ENCODE results near the gene SMAD3. TPM values are rescaled to one million over a fixed set of nuclear protein-coding genes. Genes with fewer than 3 reads are reported as not detected.

Gene SMAD3
- total and polyA plus RNA-seq, 10 of the 15 experiments (the other 5 are each of a cell fraction or from before 2014, with no cell fraction given): 5.6 to 43.2 (median 16.0) TPM

DNA sequence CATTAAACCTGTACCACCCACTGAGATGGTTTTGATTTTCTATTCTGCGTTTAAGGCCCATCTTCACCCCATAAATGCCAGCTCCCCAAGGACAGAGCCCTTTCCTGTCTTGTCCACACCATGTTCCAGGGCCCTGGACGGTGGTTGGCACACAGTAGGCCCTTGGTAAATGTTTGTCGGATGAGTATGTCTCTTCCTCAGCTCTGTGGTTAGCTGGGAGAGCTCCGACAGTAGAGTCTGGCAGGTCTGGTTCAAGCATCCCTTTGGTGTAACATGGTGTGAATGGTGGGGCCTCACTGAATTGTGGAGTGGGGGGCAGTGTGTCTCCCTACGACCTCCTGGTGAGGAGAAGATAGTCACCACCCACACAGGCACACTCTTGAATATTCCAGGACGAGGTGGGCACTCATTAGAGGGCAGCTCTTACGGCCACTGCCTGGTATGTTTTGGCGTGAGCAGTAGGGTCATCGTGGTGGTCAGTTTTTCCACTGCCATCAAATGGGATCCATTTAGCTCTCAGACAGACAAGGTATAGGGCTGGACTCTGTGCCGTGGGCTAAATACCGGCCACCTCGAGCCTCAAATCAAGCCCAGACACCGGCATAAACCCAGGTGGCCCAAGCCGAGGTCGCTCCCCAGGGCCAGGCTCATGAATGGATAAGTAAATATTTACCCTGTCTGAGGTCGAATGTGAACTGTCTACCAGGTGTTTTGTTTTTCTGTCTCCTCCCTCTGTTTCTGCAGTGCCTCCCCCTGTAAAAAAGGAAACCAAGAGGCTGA, 61.3 kb downstream of the SMAD3 start (continued):
- TF ChIP-seq ZZZ3 (IDR thresholded peaks at IDR 0.05; ENCODE audit: control insufficient read depth, insufficient read length, low read depth): no peak

DNA sequence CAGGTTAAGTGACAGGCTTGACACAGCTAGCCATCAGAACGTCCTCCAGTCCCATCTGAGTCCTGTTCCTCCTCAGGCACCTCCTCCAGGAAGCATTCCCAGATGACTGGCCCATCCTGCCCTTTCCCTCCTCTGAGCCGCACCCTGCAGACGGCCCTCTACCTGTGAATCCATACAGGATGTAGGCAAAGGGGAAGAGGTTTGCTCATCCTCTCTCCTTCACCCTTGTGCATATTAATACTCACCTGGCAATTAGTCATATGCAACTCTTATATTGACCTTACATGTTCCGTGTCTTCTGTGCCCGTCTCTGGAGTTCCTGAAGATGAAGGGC, 61.9 kb downstream of the SMAD3 start:
- Histone ChIP-seq H3K27me3 (replicated peaks in 1 of 2; ENCODE audit: control insufficient read depth in 2 of 2, insufficient read depth in 2 of 2, low read length in 1 of 2) (no peaks in the 10 kb centered on the region), H3K4me3 (no peak overlapping the region), H2AFZ (ENCODE audit: control insufficient read depth, low read depth, low read length) (no peak overlapping the region), H3K27ac (ENCODE audit: control insufficient read depth, insufficient read depth) (no peak overlapping the region), H3K4me2 (ENCODE audit: control insufficient read depth, insufficient read depth) (no peak overlapping the region), H3K9me3 (replicated peaks; ENCODE audit: control insufficient read depth, insufficient read depth, low read length) (no peaks in the 10 kb centered on the region), H3K36me3 (ENCODE audit: control insufficient read depth in 2 of 2, insufficient read depth in 2 of 2, low read length in 1 of 2) (peaks cover 2 to 9% of the 10 kb centered on the region in 2 experiments; a peak in 3 of 4 replicates), H4K20me1 (ENCODE audit: control insufficient read depth, insufficient read depth) (peaks cover 9% of the 10 kb centered on the region; the same call in 1 of the 2 replicates), H3K9ac (ENCODE audit: control insufficient read depth, insufficient read depth, low read length) (no peak overlapping the region), H3K79me2 (ENCODE audit: control insufficient read depth, insufficient read depth, low read length) (peaks cover 48% of the 10 kb centered on the region), H3K4me1 (ENCODE audit: control insufficient read depth, insufficient read depth, low read length) (peaks cover 27% of the 10 kb centered on the region)
- FAIRE-seq (no peak), ATAC-seq (no peak), DNase-seq (ENCODE audit: low read depth, low spot score) (no peak)
- intact Hi-C loops (cut with micrococcal nuclease; ENCODE audit: unreplicated experiment): no loop called here
- in situ Hi-C loops (cut with MboI): no loop called here
- ChIA-PET SMC1A (ENCODE audit: uncharacterized antibody, unreplicated experiment) (interaction anchor here (1.0 to 1.3 kb wide), 3 partner anchors 21 to 51 kb away, joined by 3 read pairs; no protein-coding TSS in a partner anchor), POLR2A (no interaction called here), CTCF (no interaction called here), RAD21 (ENCODE audit: unreplicated experiment) (no interaction called here)
- BruUV-seq (replicated peaks): no TSS peak
- WGBS (ENCODE audit: insufficient coverage, insufficient replicate concordance, low lambda C conversion rate, missing lambda C conversion rate): 87% methylated on average over 5 of the region's 5 CpGs
- TF ChIP-seq RAD21 (IDR thresholded peaks at IDR 0.05; ENCODE audit: insufficient read depth, low read depth, low read length) (no peak), STAT1 (conservative IDR thresholded peaks at IDR 0.05) (no peak), RB1 (IDR thresholded peaks at IDR 0.05; ENCODE audit: borderline replicate concordance) (no peak), FOS (IDR thresholded peaks at IDR 0.05; ENCODE audit: borderline replicate concordance, extremely low read depth, insufficient read length) (no peak), CBX3 (IDR thresholded peaks at IDR 0.05; ENCODE audit: borderline replicate concordance, low read depth) (no peak), MTA2 (IDR thresholded peaks at IDR 0.05; ENCODE audit: low read depth) (no peak), MTA3 (IDR thresholded peaks at IDR 0.05; ENCODE audit: borderline replicate concordance, low read length) (no peak)
- TF ChIP-seq, protein P1, sequence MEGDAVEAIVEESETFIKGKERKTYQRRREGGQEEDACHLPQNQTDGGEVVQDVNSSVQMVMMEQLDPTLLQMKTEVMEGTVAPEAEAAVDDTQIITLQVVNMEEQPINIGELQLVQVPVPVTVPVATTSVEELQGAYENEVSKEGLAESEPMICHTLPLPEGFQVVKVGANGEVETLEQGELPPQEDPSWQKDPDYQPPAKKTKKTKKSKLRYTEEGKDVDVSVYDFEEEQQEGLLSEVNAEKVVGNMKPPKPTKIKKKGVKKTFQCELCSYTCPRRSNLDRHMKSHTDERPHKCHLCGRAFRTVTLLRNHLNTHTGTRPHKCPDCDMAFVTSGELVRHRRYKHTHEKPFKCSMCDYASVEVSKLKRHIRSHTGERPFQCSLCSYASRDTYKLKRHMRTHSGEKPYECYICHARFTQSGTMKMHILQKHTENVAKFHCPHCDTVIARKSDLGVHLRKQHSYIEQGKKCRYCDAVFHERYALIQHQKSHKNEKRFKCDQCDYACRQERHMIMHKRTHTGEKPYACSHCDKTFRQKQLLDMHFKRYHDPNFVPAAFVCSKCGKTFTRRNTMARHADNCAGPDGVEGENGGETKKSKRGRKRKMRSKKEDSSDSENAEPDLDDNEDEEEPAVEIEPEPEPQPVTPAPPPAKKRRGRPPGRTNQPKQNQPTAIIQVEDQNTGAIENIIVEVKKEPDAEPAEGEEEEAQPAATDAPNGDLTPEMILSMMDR (IDR thresholded peaks at IDR 0.05 in 2 of 3, conservative IDR thresholded peaks at IDR 0.05 in 1 of 3; ENCODE audit: control insufficient read depth in 2 of 3, extremely low read depth in 1 of 3, insufficient read depth in 1 of 3, low read depth in 3 of 3, low read length in 3 of 3): no peak
- TF ChIP-seq, protein P2, sequence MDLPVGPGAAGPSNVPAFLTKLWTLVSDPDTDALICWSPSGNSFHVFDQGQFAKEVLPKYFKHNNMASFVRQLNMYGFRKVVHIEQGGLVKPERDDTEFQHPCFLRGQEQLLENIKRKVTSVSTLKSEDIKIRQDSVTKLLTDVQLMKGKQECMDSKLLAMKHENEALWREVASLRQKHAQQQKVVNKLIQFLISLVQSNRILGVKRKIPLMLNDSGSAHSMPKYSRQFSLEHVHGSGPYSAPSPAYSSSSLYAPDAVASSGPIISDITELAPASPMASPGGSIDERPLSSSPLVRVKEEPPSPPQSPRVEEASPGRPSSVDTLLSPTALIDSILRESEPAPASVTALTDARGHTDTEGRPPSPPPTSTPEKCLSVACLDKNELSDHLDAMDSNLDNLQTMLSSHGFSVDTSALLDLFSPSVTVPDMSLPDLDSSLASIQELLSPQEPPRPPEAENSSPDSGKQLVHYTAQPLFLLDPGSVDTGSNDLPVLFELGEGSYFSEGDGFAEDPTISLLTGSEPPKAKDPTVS (IDR thresholded peaks at IDR 0.05; ENCODE audit: low read depth, low read length): no peak
- TF ChIP-seq, protein P3, sequence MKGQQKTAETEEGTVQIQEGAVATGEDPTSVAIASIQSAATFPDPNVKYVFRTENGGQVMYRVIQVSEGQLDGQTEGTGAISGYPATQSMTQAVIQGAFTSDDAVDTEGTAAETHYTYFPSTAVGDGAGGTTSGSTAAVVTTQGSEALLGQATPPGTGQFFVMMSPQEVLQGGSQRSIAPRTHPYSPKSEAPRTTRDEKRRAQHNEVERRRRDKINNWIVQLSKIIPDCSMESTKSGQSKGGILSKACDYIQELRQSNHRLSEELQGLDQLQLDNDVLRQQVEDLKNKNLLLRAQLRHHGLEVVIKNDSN (IDR thresholded peaks at IDR 0.05; ENCODE audit: borderline replicate concordance, extremely low read length, insufficient read depth, low read depth, low read length): no peak
- TF ChIP-seq, protein P4, sequence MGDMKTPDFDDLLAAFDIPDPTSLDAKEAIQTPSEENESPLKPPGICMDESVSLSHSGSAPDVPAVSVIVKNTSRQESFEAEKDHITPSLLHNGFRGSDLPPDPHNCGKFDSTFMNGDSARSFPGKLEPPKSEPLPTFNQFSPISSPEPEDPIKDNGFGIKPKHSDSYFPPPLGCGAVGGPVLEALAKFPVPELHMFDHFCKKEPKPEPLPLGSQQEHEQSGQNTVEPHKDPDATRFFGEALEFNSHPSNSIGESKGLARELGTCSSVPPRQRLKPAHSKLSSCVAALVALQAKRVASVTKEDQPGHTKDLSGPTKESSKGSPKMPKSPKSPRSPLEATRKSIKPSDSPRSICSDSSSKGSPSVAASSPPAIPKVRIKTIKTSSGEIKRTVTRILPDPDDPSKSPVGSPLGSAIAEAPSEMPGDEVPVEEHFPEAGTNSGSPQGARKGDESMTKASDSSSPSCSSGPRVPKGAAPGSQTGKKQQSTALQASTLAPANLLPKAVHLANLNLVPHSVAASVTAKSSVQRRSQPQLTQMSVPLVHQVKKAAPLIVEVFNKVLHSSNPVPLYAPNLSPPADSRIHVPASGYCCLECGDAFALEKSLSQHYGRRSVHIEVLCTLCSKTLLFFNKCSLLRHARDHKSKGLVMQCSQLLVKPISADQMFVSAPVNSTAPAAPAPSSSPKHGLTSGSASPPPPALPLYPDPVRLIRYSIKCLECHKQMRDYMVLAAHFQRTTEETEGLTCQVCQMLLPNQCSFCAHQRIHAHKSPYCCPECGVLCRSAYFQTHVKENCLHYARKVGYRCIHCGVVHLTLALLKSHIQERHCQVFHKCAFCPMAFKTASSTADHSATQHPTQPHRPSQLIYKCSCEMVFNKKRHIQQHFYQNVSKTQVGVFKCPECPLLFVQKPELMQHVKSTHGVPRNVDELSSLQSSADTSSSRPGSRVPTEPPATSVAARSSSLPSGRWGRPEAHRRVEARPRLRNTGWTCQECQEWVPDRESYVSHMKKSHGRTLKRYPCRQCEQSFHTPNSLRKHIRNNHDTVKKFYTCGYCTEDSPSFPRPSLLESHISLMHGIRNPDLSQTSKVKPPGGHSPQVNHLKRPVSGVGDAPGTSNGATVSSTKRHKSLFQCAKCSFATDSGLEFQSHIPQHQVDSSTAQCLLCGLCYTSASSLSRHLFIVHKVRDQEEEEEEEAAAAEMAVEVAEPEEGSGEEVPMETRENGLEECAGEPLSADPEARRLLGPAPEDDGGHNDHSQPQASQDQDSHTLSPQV (IDR thresholded peaks at IDR 0.05): no peak
